ENCODE measurements around the gene PKN3. TPM values are rescaled to one million over a fixed set of nuclear protein-coding genes. Genes with fewer than 3 reads are reported as not detected.

The PKN3 gene
- polyA plus RNA-seq, 1 donor (not counting 4 experiments of a cell fraction or from before 2014, with no cell fraction given): 1.3 TPM

DNA sequence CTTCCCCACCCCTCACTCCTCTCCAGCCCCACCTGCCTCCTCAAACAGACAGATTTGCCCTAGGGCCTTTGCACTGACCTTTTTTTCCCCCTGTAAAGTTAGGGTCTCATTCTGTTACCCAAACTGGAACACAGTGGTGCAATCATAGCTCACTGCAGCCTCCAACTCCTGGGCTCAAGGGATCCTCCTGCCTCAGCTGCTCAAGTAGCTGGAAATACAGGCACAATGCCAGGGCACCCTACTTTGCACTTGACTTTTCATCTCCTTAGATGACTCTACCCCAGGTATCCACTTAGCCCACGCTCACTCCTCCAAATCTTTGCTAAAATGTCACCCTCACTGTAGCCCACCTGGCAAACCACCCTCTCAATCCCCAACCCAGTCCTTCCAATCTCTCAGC lies 47.8 kb upstream of the PKN3 start:
- Histone ChIP-seq H3K9ac (ENCODE audit: control insufficient read depth, extremely low read depth, insufficient read depth, low read length) (no peak overlapping the region), H3K9me1 (ENCODE audit: control insufficient read depth, extremely low read depth, insufficient read depth, low read length) (no peaks in the 10 kb centered on the region), H3K27ac (ENCODE audit: control insufficient read depth, insufficient read depth, low read length) (no peak overlapping the region), H3K79me2 (ENCODE audit: control insufficient read depth, insufficient read depth, low read length) (no peaks in the 10 kb centered on the region), H3K4me1 (ENCODE audit: control insufficient read depth, extremely low read depth, insufficient read depth, low read length) (no peaks in the 10 kb centered on the region), H3K4me3 (ENCODE audit: control insufficient read depth in 2 of 3, extremely low read depth in 1 of 3, insufficient read depth in 2 of 3, low read depth in 1 of 3, low read length in 3 of 3) (no peak overlapping the region), H3K9me3 (ENCODE audit: control insufficient read depth, low read depth, low read length) (no peaks in the 10 kb centered on the region), H3K36me3 (ENCODE audit: control insufficient read depth in 2 of 2, extremely low read depth in 1 of 2, insufficient read depth in 2 of 2, low read length in 2 of 2) (no peaks in the 10 kb centered on the region), H4K20me1 (ENCODE audit: control insufficient read depth, extremely low read depth, insufficient read depth, low read length) (no peaks in the 10 kb centered on the region), H3K4me2 (ENCODE audit: control insufficient read depth, extremely low read depth, insufficient read depth, low read depth, low read length) (no peak overlapping the region), H2AFZ (ENCODE audit: control insufficient read depth, low read length) (no peak overlapping the region), H3K27me3 (ENCODE audit: control insufficient read depth, extremely low read depth, insufficient read depth, low read length) (no peaks in the 10 kb centered on the region)
- FAIRE-seq (no peak), DNase-seq (ENCODE audit: low read depth, low spot score) (no peak)
- TF ChIP-seq, protein P1, sequence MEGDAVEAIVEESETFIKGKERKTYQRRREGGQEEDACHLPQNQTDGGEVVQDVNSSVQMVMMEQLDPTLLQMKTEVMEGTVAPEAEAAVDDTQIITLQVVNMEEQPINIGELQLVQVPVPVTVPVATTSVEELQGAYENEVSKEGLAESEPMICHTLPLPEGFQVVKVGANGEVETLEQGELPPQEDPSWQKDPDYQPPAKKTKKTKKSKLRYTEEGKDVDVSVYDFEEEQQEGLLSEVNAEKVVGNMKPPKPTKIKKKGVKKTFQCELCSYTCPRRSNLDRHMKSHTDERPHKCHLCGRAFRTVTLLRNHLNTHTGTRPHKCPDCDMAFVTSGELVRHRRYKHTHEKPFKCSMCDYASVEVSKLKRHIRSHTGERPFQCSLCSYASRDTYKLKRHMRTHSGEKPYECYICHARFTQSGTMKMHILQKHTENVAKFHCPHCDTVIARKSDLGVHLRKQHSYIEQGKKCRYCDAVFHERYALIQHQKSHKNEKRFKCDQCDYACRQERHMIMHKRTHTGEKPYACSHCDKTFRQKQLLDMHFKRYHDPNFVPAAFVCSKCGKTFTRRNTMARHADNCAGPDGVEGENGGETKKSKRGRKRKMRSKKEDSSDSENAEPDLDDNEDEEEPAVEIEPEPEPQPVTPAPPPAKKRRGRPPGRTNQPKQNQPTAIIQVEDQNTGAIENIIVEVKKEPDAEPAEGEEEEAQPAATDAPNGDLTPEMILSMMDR (optimal IDR thresholded peaks at IDR 0.05 in 1 of 3, IDR thresholded peaks at IDR 0.05 in 1 of 3, conservative IDR thresholded peaks at IDR 0.05 in 1 of 3; ENCODE audit: extremely low read depth in 1 of 3, insufficient read depth in 2 of 3, low read length in 3 of 3): no peak
- no peak for TF ChIP-seq EZH2 (IDR thresholded peaks at IDR 0.05; ENCODE audit: low read length)
- dilution Hi-C loops (cut with MboI; ENCODE audit: extremely low pct_ligation_motif_present, low sequenced_read_pairs): no loop called here

DNA sequence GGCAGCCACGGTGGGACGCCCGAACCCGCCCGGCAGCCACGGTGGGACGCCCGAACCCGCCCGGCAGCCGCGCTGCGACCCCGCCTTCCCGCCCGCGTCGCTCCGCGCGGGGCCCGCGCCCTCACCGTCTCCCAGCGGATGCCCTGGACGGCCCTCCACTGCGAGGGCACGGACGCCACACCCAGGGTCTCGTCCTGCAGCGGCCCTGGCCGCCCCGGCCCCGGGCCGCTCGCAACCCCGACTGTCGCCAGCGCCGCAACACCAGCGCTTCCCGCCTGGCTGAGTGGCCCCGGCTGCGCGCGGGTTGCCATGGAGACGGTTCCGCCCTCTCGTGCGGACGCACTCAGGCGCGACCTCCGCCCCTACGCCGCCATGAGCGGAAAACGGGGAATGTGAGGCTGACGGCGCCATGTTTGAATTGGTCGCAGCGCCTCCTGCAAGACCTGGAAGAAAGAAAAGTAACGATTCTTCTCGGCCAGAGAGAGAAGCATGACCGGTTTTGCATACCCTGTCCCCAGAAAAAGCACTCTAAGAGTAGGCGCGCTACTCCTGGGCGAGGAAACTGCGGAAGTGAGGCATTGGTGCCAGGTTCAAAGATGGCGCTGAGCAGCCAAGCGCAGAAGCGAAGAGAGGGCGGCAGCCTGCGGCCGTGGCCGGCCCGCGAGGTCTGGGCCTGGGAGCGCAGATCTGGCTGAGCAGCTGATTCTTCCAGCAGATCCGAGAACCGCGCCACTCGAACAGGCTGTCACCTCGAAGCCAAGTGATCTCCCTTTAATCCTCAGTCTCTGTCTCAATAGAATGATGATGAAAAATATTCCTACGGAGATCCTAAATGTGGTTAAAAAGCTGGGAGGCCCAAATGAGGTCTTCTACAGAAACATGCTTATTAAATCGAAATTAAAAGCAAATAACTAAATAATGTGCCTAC lies 45.6 kb upstream of the PKN3 start, which contains the start of gene DYNC2I2:
Gene DYNC2I2, minus strand, starts transcription at position 432 of the 928 bp plus-strand sequence. Its CDS starts 121 bp downstream, at position 311.
- Histone ChIP-seq H3K9me3 (ENCODE audit: control insufficient read depth, low read depth, low read length) (no peaks in the 10 kb centered on the region), H3K79me2 (ENCODE audit: control insufficient read depth, insufficient read depth, low read length) (no peaks in the 10 kb centered on the region), H3K4me2 (ENCODE audit: control insufficient read depth, extremely low read depth, insufficient read depth, low read depth, low read length) (peak within 1 kb of the TSS; percentile 94), H3K9ac (ENCODE audit: control insufficient read depth, extremely low read depth, insufficient read depth, low read length) (peak within 1 kb of the TSS; percentile 98), H3K27me3 (ENCODE audit: control insufficient read depth, extremely low read depth, insufficient read depth, low read length) (no peaks in the 10 kb centered on the region), H3K36me3 (ENCODE audit: control insufficient read depth in 2 of 2, extremely low read depth in 1 of 2, insufficient read depth in 2 of 2, low read length in 2 of 2) (no peaks in the 10 kb centered on the region), H3K4me3 (ENCODE audit: control insufficient read depth in 2 of 3, extremely low read depth in 1 of 3, insufficient read depth in 2 of 3, low read depth in 1 of 3, low read length in 3 of 3) (peak within 1 kb of the TSS; percentile 45 to 83 (median 76)), H4K20me1 (ENCODE audit: control insufficient read depth, extremely low read depth, insufficient read depth, low read length) (no peaks in the 10 kb centered on the region), H3K4me1 (ENCODE audit: control insufficient read depth, extremely low read depth, insufficient read depth, low read length) (no peaks in the 10 kb centered on the region), H3K9me1 (ENCODE audit: control insufficient read depth, extremely low read depth, insufficient read depth, low read length) (no peaks in the 10 kb centered on the region), H3K27ac (ENCODE audit: control insufficient read depth, insufficient read depth, low read length) (peak within 1 kb of the TSS; percentile 98), H2AFZ (ENCODE audit: control insufficient read depth, low read length) (peak within 1 kb of the TSS; percentile 98)
- FAIRE-seq: no peak
- DNase-seq (ENCODE audit: low read depth, low spot score): peak; percentile 46
- TF ChIP-seq EZH2 (IDR thresholded peaks at IDR 0.05; ENCODE audit: low read length): no peak
- TF ChIP-seq, protein P1 (optimal IDR thresholded peaks at IDR 0.05 in 1 of 3, IDR thresholded peaks at IDR 0.05 in 1 of 3, conservative IDR thresholded peaks at IDR 0.05 in 1 of 3; ENCODE audit: extremely low read depth in 1 of 3, insufficient read depth in 2 of 3, low read length in 3 of 3): no peak
- dilution Hi-C loops (cut with MboI; ENCODE audit: extremely low pct_ligation_motif_present, low sequenced_read_pairs): no loop called here
